ENCODE data around the gene LAGE3.

LAGE3 gene

DNA sequence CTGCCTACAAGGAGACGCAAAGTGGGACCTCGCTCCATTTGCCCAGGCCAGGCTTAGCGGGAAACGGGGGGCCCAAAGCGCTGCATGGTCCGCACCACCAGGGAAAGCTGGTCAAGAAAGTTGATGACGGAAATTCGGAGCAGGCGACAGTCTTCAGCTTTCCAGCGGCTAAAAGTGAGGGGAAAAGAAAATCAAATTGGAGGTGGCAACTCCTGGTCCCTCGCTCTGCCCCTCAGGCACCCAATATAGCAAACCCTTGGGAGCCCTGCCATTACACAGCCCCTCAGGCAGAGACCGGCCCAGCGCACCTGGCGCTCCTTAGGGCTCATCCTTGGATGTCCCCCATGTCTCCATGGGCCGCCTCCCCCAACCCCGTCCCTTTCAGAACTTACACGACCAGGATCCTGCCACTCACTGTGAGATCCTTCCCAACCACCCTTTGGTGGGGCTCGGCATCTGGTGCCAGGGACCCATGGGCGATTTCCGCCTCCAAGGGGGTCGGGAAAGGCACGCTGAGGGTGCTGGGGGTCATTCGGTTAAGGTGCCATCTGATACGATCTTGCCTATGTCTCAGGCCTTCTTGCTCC, 1.1 kb downstream of the LAGE3 start:
- H3K4me3 ChIP-seq (ENCODE audit: low read depth, low read length) = peak overlapping the region; percentile 55
- H3K27ac ChIP-seq (ENCODE audit: extremely low read depth, low read depth, low read length) = no peak overlapping the region
- no peaks in the 10 kb centered on the region; the same call in 1 of the 2 replicates for H3K4me1 ChIP-seq (ENCODE audit: control insufficient read depth, insufficient read depth, low read length)
- POLR2A ChIA-PET = interaction anchor here (0.6 to 2.6 kb wide), 9 partner anchors 9 to 96 kb away, joined by 3 to 15 read pairs (median 4); partner anchors contain the start of genes PLXNA3, SLC10A3 and UBL4A
- H3K36me3 ChIP-seq (ENCODE audit: control insufficient read depth in 2 of 2, insufficient read depth in 1 of 2, low read length in 2 of 2) = peaks cover 0 to 10% of the 10 kb centered on the region in 2 experiments; a peak in 2 of 3 replicates
- TF ChIP-seq GLIS2 (tag by site-specific recombination; IDR thresholded peaks at IDR 0.05) (0 out of 2 replicates have a peak, but pooled peaks have one; percentile 42), BCL11B (tag by site-specific recombination; IDR thresholded peaks at IDR 0.05; ENCODE audit: low read depth) (no peak), ZNF391 (tag by site-specific recombination; IDR thresholded peaks at IDR 0.05; ENCODE audit: borderline replicate concordance, low read depth) (no peak), ZBTB48 (tag by site-specific recombination; IDR thresholded peaks at IDR 0.05) (0 out of 2 replicates have a peak, but pooled peaks have one; percentile 52), ZNF843 (tag by site-specific recombination; IDR thresholded peaks at IDR 0.05) (no peak), ZNF423 (tag by site-specific recombination; IDR thresholded peaks at IDR 0.05) (peak; percentile 72; the same call in 1 of the 2 replicates), PRDM1 (tag by site-specific recombination; IDR thresholded peaks at IDR 0.05) (peak; percentile 85)
- no peaks in the 10 kb centered on the region for H3K9me3 ChIP-seq (ENCODE audit: control insufficient read depth, insufficient read depth, low read depth, low read length)
- CTCF ChIA-PET = interaction anchor here (2.1 kb wide), 1 partner anchor 9 kb away, joined by 6 read pairs; the partner anchor contains the start of gene UBL4A

- Histone ChIP-seq H3K27ac (ENCODE audit: extremely low read depth, low read depth, low read length) (no peak overlapping the region), H3K4me3 (ENCODE audit: low read depth, low read length) (no peak overlapping the region), H3K36me3 (ENCODE audit: control insufficient read depth in 2 of 2, insufficient read depth in 1 of 2, low read length in 2 of 2) (peaks cover 0 to 18% of the 10 kb centered on the region in 2 experiments; a peak in 2 of 3 replicates), H3K9me3 (ENCODE audit: control insufficient read depth, insufficient read depth, low read depth, low read length) (no peaks in the 10 kb centered on the region), H3K4me1 (ENCODE audit: control insufficient read depth, insufficient read depth, low read length) (no peaks in the 10 kb centered on the region; the same call in 1 of the 2 replicates)
- TF ChIP-seq ZNF2 (tag by site-specific recombination; IDR thresholded peaks at IDR 0.05) = no peak
- TF ChIP-seq ZNF521 (tag by site-specific recombination; IDR thresholded peaks at IDR 0.05) = no peak
- ChIA-PET CTCF (interaction anchor here (0.6 to 2.1 kb wide), 3 partner anchors 11 to 161 kb away, joined by 3 to 6 read pairs (median 4); partner anchors contain the start of gene UBL4A), POLR2A (interaction anchor here (0.8 to 2.6 kb wide), 5 partner anchors 10 to 464 kb away, joined by 3 to 14 read pairs (median 7); partner anchors contain the start of genes PLXNA3, SLC10A3 and UBL4A)
Observed at GRCh38 chrX:154476821-154477220, 2.3 kb downstream of the LAGE3 start.

- H3K36me3 ChIP-seq (ENCODE audit: control insufficient read depth in 2 of 2, insufficient read depth in 1 of 2, low read length in 2 of 2) = peaks cover 0 to 50% of the 10 kb centered on the region in 2 experiments; a peak in 2 of 3 replicates
- TF ChIP-seq ZNF10 (tag by site-specific recombination; IDR thresholded peaks at IDR 0.05) (no peak), ZNF621 (tag by site-specific recombination; IDR thresholded peaks at IDR 0.05) (no peak), ZNF302 (tag by site-specific recombination; IDR thresholded peaks at IDR 0.05; ENCODE audit: low read depth) (no peak), ZNF707 (tag by site-specific recombination; IDR thresholded peaks at IDR 0.05) (no peak), ZNF548 (tag by site-specific recombination; IDR thresholded peaks at IDR 0.05) (no peak), ZNF157 (tag by site-specific recombination; IDR thresholded peaks at IDR 0.05) (no peak), ZFHX2 (tag by site-specific recombination; conservative IDR thresholded peaks at IDR 0.05) (0 out of 2 replicates have a peak, but pooled peaks have one; percentile 7), ZNF843 (tag by site-specific recombination; IDR thresholded peaks at IDR 0.05) (no peak), ZNF266 (tag by site-specific recombination; IDR thresholded peaks at IDR 0.05; ENCODE audit: low read depth) (no peak), ZFP3 (tag by site-specific recombination; IDR thresholded peaks at IDR 0.05; ENCODE audit: low read depth) (no peak), ZBTB17 (tag by site-specific recombination; IDR thresholded peaks at IDR 0.05) (peak; percentile 78), ZNF830 (tag by site-specific recombination; IDR thresholded peaks at IDR 0.05; ENCODE audit: low read depth) (no peak)
- TF ChIP-seq, protein P1, sequence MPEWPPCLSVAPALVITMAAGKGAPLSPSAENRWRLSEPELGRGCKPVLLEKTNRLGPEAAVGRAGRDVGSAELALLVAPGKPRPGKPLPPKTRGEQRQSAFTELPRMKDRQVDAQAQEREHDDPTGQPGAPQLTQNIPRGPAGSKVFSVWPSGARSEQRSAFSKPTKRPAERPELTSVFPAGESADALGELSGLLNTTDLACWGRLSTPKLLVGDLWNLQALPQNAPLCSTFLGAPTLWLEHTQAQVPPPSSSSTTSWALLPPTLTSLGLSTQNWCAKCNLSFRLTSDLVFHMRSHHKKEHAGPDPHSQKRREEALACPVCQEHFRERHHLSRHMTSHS (tag by site-specific recombination; IDR thresholded peaks at IDR 0.05) = no peak
- TF ChIP-seq, protein P2, sequence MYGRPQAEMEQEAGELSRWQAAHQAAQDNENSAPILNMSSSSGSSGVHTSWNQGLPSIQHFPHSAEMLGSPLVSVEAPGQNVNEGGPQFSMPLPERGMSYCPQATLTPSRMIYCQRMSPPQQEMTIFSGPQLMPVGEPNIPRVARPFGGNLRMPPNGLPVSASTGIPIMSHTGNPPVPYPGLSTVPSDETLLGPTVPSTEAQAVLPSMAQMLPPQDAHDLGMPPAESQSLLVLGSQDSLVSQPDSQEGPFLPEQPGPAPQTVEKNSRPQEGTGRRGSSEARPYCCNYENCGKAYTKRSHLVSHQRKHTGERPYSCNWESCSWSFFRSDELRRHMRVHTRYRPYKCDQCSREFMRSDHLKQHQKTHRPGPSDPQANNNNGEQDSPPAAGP (tag by site-specific recombination; IDR thresholded peaks at IDR 0.05) = no peak
Observed at GRCh38 chrX:154473683-154474082, 5.4 kb downstream of the LAGE3 start.

More at GRCh38 chrX:154473683-154474082, 5.4 kb downstream of the LAGE3 start:
- ChIA-PET POLR2A (no interaction called here), CTCF (interaction anchor here (0.6 to 1.1 kb wide), 4 partner anchors 13 to 174 kb away, joined by 3 to 5 read pairs (median 4); partner anchors contain the start of gene UBL4A)
- no peak overlapping the region for H3K4me3 ChIP-seq (ENCODE audit: low read depth, low read length)
- no peak overlapping the region for H3K27ac ChIP-seq (ENCODE audit: extremely low read depth, low read depth, low read length)
- no peaks in the 10 kb centered on the region; the same call in 1 of the 2 replicates for H3K4me1 ChIP-seq (ENCODE audit: control insufficient read depth, insufficient read depth, low read length)
- H3K9me3 ChIP-seq (ENCODE audit: control insufficient read depth, insufficient read depth, low read depth, low read length) = no peaks in the 10 kb centered on the region

All from HEK293 (cell line).